NT2/D1 (cell line): Measurements from ENCODE around the gene DIS3L2.

Experiments
- SUZ12 ChIP-seq: IDR thresholded peaks from 2 replicates; pipeline ENCODE4 v1.6.1; 2011; ENCODE audit not compliant: insufficient read length, insufficient read depth; ENCODE audit errors: extremely low read depth
- YY1 ChIP-seq: IDR thresholded peaks from 2 replicates; pipeline ENCODE4 v1.6.1; 2011; ENCODE audit not compliant: insufficient read length, insufficient read depth
- ZNF274 ChIP-seq: IDR thresholded peaks from 2 replicates; pipeline ENCODE4 v1.6.1; 2011; ENCODE audit warnings: mild to moderate bottlenecking, low read depth, low read length

- TF ChIP-seq YY1 (no peak), ZNF274 (no peak), SUZ12 (no peak)
Measured at GRCh38 chr2:232219496-232219870, 258.0 kb downstream of the DIS3L2 start.
